HG03103 (cell line): ENCODE results near the gene ARHGDIB.

Source experiments
- ATAC-seq: cut with Tn5 transposase; IDR thresholded peaks from one replicate; pipeline ENCODE4 v1.9.1; 2021; ENCODE audit warnings: low read depth; ENCODE audit not compliant: unreplicated experiment

ARHGDIB gene

GRCh38 chr12:14957551-14958168 is 3.7 kb downstream of the ARHGDIB start:
- no peak for ATAC-seq

GRCh38 chr12:14956905-14957304 is 4.5 kb downstream of the ARHGDIB start:
- ATAC-seq, result no peak

- ATAC-seq, result peak; percentile 39
These were observed 5.1 kb downstream of the ARHGDIB start for GRCh38 chr12:14956024-14956891.

GRCh38 chr12:14954269-14954668 is 7.1 kb downstream of the ARHGDIB start:
- ATAC-seq, result no peak

- ATAC-seq, result no peak
These were observed 7.6 kb downstream of the ARHGDIB start for GRCh38 chr12:14953752-14954151.

- peak; percentile 45 for ATAC-seq
These were observed 9.0 kb downstream of the ARHGDIB start for GRCh38 chr12:14952299-14952921.

- no peak for ATAC-seq
These were observed 9.6 kb downstream of the ARHGDIB start for GRCh38 chr12:14951851-14952250.

- ATAC-seq, result no peak
These were observed 10.2 kb downstream of the ARHGDIB start for GRCh38 chr12:14950982-14951746.

- no peak for ATAC-seq
These were observed 11.0 kb downstream of the ARHGDIB start for GRCh38 chr12:14950421-14950820.

GRCh38 chr12:14949631-14950030 is 11.8 kb downstream of the ARHGDIB start:
- no peak for ATAC-seq

GRCh38 chr12:14948672-14949071 is 12.7 kb downstream of the ARHGDIB start:
- peak; percentile 85 for ATAC-seq

- ATAC-seq, result no peak
These were observed 14.5 kb downstream of the ARHGDIB start for GRCh38 chr12:14946861-14947260.

GRCh38 chr12:14946162-14946561 is 15.2 kb downstream of the ARHGDIB start:
- ATAC-seq, result no peak

GRCh38 chr12:14942196-14942931 is 19.0 kb downstream of the ARHGDIB start:
- no peak for ATAC-seq

- no peak for ATAC-seq
These were observed 20.0 kb downstream of the ARHGDIB start for GRCh38 chr12:14941369-14941768.

- no peak for ATAC-seq
These were observed 23.1 kb downstream of the ARHGDIB start, which contains the start of gene ERP27 for GRCh38 chr12:14938301-14938700. TSS of gene ERP27 (minus strand) at chr12:14938537. CDS start at chr12:14938508, 29 bp downstream.

GRCh38 chr12:14937689-14938088 is 23.7 kb downstream of the ARHGDIB start:
- ATAC-seq, result no peak

- ATAC-seq, result no peak
These were observed 24.4 kb downstream of the ARHGDIB start for GRCh38 chr12:14937014-14937413.

GRCh38 chr12:14936224-14936861 is 25.1 kb downstream of the ARHGDIB start:
- ATAC-seq, result no peak

- ATAC-seq, result no peak
These were observed 26.4 kb downstream of the ARHGDIB start for GRCh38 chr12:14935031-14935430.
